Measurements from ENCODE around the gene MAPK14. TPM values are rescaled to one million over a fixed set of nuclear protein-coding genes. Genes with fewer than 3 reads are reported as not detected.
A peak's percentile ranks its signal among the peaks of the same experiment; 100 is the strongest.

Gene MAPK14
- total and polyA plus RNA-seq, 9 of the 15 experiments (the other 6 are each of a cell fraction or from before 2014, with no cell fraction given), result 8.8 to 62.7 (median 35.5) TPM

- TF ChIP-seq SPI1 (IDR thresholded peaks at IDR 0.05; ENCODE audit: borderline replicate concordance, low read depth, low read length) (peak; percentile 42; the same call in 1 of the 2 replicates), ZNF354B (CRISPR knock-in tag; IDR thresholded peaks at IDR 0.05) (no peak), RHOXF2B (CRISPR knock-in tag; conservative IDR thresholded peaks at IDR 0.05) (no peak), HMG20B (CRISPR knock-in tag; IDR thresholded peaks at IDR 0.05) (no peak), ZNF668 (CRISPR knock-in tag; IDR thresholded peaks at IDR 0.05) (peak; percentile 18; the same call in 1 of the 2 replicates)
Observed at GRCh38 chr6:36098920-36099647, 71.5 kb downstream of the MAPK14 start (continued).

- peak overlapping the region in 1 of 2 experiments; percentile 32; a peak in 2 of 4 replicates for H3K9ac ChIP-seq (ENCODE audit: insufficient read depth in 1 of 2, low read depth in 2 of 2, low read length in 2 of 2)
- H3K27me3 ChIP-seq (ENCODE audit: control insufficient read depth in 2 of 2, insufficient read depth in 2 of 2, low read length in 2 of 2), result no peaks in the 10 kb centered on the region
- FAIRE-seq (peak; percentile 49), ATAC-seq (peak; percentile 72), DNase-seq (ENCODE audit: extremely low read depth in 1 of 4, low spot score in 3 of 4) (peak; percentile 64 to 78 (median 72))
- 7% methylated on average over 6 of the region's 6 CpGs for WGBS (ENCODE audit: insufficient coverage, low coverage, missing lambda C conversion rate)
- no peak overlapping the region for H3K4me3 ChIP-seq
- peaks cover 1% of the 10 kb centered on the region; the same call in 1 of the 2 replicates for H3K9me3 ChIP-seq (replicated peaks; ENCODE audit: control insufficient read depth, insufficient read depth, low read depth, low read length)
- ChIA-PET POLR2A (interaction anchor here (0.6 to 1.2 kb wide), 4 partner anchors 18 to 333 kb away, joined by 3 read pairs; no protein-coding TSS in a partner anchor), CTCF (ENCODE audit: low intra/inter-chr PET ratio) (interaction anchor here (0.8 kb wide), 1 partner anchor 73 kb away, joined by 4 read pairs; the partner anchor contains the start of gene MAPK14)
- H3K4me2 ChIP-seq (ENCODE audit: insufficient read depth, low read length), result peak overlapping the region; percentile 50
- in situ Hi-C loops (cut with MboI) (loop anchor here (5.0 kb wide), 1 partner anchor 73 kb away; the partner anchor contains the start of gene MAPK14), intact Hi-C loops (cut with micrococcal nuclease) (loop anchor here (1.0 to 10.0 kb wide), 5 partner anchors 18 to 575 kb away; partner anchors contain the start of genes ARMC12 and MAPK14)
- BruUV-seq (replicated peaks), result no TSS peak
- H3K27ac ChIP-seq (ENCODE audit: extremely low read depth, low read depth, low read length), result peak overlapping the region; percentile 60
- H4K20me1 ChIP-seq (replicated peaks; ENCODE audit: control insufficient read depth, insufficient read depth, low read length), result no peaks in the 10 kb centered on the region
- peaks cover 3% of the 10 kb centered on the region for H3K9me1 ChIP-seq (ENCODE audit: control insufficient read depth, insufficient read depth, low read length)
- no peaks in the 10 kb centered on the region for H3K79me2 ChIP-seq (ENCODE audit: control insufficient read depth, insufficient read depth, low read length)
- peak overlapping the region; percentile 43 for H2AFZ ChIP-seq (ENCODE audit: low read depth, low read length)
- peaks cover 49% of the 10 kb centered on the region for H3K36me3 ChIP-seq (ENCODE audit: control insufficient read depth, insufficient read depth, low read length)
- H3K4me1 ChIP-seq (replicated peaks in 1 of 2; ENCODE audit: control insufficient read depth in 2 of 2, insufficient read depth in 2 of 2, low read length in 2 of 2), result peaks cover 9 to 26% of the 10 kb centered on the region in 2 experiments
- TF ChIP-seq CREM (IDR thresholded peaks at IDR 0.05; ENCODE audit: low read depth) (0 out of 2 replicates have a peak, but pooled peaks have one; percentile 45), CBFA2T2 (conservative IDR thresholded peaks at IDR 0.05) (peak; percentile 75), ELF1 (tag; IDR thresholded peaks at IDR 0.05) (0 out of 2 replicates have a peak, but pooled peaks have one; percentile 36), ZBTB33 (CRISPR knock-in tag; IDR thresholded peaks at IDR 0.05) (0 out of 2 replicates have a peak, but pooled peaks have one; percentile 19), CREBBP (IDR thresholded peaks at IDR 0.05; ENCODE audit: low read depth, low read length) (no peak), ZFP30 (CRISPR knock-in tag; IDR thresholded peaks at IDR 0.05; ENCODE audit: borderline replicate concordance) (no peak), DPF2 (IDR thresholded peaks at IDR 0.05) (peak; percentile 67), ZNF592 (IDR thresholded peaks at IDR 0.05) (peak; percentile 47)
Observed at GRCh38 chr6:36099869-36100483, 72.4 kb downstream of the MAPK14 start.
